ENCODE results near the gene PRKCB. TPM values are rescaled to one million over a fixed set of nuclear protein-coding genes. Genes with fewer than 3 reads are reported as not detected.

The PRKCB gene
- total and polyA plus RNA-seq, 2 experiments from 2014 or later, result 0.70 to 0.92 TPM

GRCh38 chr16:23960081-23960885, 124.5 kb downstream of the PRKCB start:
- Histone ChIP-seq H2AFZ (no peak overlapping the region), H3K36me3 (replicated peaks; ENCODE audit: insufficient read depth, low read depth) (no peaks in the 10 kb centered on the region), H3K9me3 (ENCODE audit: low read depth) (no peaks in the 10 kb centered on the region), H3K4me2 (no peak overlapping the region), H3K27ac (no peak overlapping the region), H3K27me3 (peaks cover 3% of the 10 kb centered on the region), H3K9me2 (replicated peaks; ENCODE audit: insufficient read depth) (no peaks in the 10 kb centered on the region), H4K20me1 (ENCODE audit: insufficient read depth, poor library complexity, severe bottlenecking) (no peaks in the 10 kb centered on the region), H3K4me3 (no peak overlapping the region), H3K79me2 (no peaks in the 10 kb centered on the region), H3K4me1 (ENCODE audit: insufficient read depth) (no peaks in the 10 kb centered on the region)
- DNase-seq (ENCODE audit: low spot score), result no peak
- no peak for TF ChIP-seq EZH2phosphoT487 (IDR thresholded peaks at IDR 0.05; ENCODE audit: low read depth, severe bottlenecking, unreplicated experiment)
- no peak for TF ChIP-seq CTCF (IDR thresholded peaks at IDR 0.05; ENCODE audit: poor library complexity)
- no peak for TF ChIP-seq EZH2 (IDR thresholded peaks at IDR 0.05; ENCODE audit: borderline replicate concordance)
- 83% methylated on average over 5 of the region's 5 CpGs for WGBS (ENCODE audit: low lambda C conversion rate, missing lambda C conversion rate)

GRCh38 chr16:23962001-23962400, 126.2 kb downstream of the PRKCB start:
- Histone ChIP-seq H3K27me3 (no peaks in the 10 kb centered on the region), H3K4me1 (ENCODE audit: insufficient read depth) (no peaks in the 10 kb centered on the region), H3K4me2 (no peak overlapping the region), H3K27ac (no peak overlapping the region), H3K79me2 (no peaks in the 10 kb centered on the region), H3K4me3 (no peak overlapping the region), H4K20me1 (ENCODE audit: insufficient read depth, poor library complexity, severe bottlenecking) (no peaks in the 10 kb centered on the region), H3K9me3 (ENCODE audit: low read depth) (no peaks in the 10 kb centered on the region), H3K36me3 (replicated peaks; ENCODE audit: insufficient read depth, low read depth) (no peaks in the 10 kb centered on the region), H2AFZ (no peak overlapping the region), H3K9me2 (replicated peaks; ENCODE audit: insufficient read depth) (no peaks in the 10 kb centered on the region)
- 75% methylated on average over 5 of the region's 5 CpGs for WGBS (ENCODE audit: low lambda C conversion rate, missing lambda C conversion rate)
- DNase-seq (ENCODE audit: low spot score), result no peak
- TF ChIP-seq EZH2phosphoT487 (IDR thresholded peaks at IDR 0.05; ENCODE audit: low read depth, severe bottlenecking, unreplicated experiment) (no peak), EZH2 (IDR thresholded peaks at IDR 0.05; ENCODE audit: borderline replicate concordance) (no peak), CTCF (IDR thresholded peaks at IDR 0.05; ENCODE audit: poor library complexity) (no peak)

GRCh38 chr16:23964136-23964535, 128.4 kb downstream of the PRKCB start:
- H3K27ac ChIP-seq, result no peak overlapping the region
- WGBS (ENCODE audit: low lambda C conversion rate, missing lambda C conversion rate), result 90% methylated on average over 3 of the region's 3 CpGs

More at GRCh38 chr16:23964136-23964535, 128.4 kb downstream of the PRKCB start:
- Histone ChIP-seq H4K20me1 (ENCODE audit: insufficient read depth, poor library complexity, severe bottlenecking) (no peaks in the 10 kb centered on the region), H2AFZ (no peak overlapping the region), H3K9me3 (ENCODE audit: low read depth) (no peaks in the 10 kb centered on the region), H3K9me2 (replicated peaks; ENCODE audit: insufficient read depth) (no peaks in the 10 kb centered on the region), H3K27me3 (no peaks in the 10 kb centered on the region), H3K79me2 (no peaks in the 10 kb centered on the region), H3K4me1 (ENCODE audit: insufficient read depth) (no peaks in the 10 kb centered on the region), H3K36me3 (replicated peaks; ENCODE audit: insufficient read depth, low read depth) (no peaks in the 10 kb centered on the region), H3K4me2 (no peak overlapping the region), H3K4me3 (no peak overlapping the region)
- DNase-seq (ENCODE audit: low spot score), result no peak
- TF ChIP-seq EZH2 (IDR thresholded peaks at IDR 0.05; ENCODE audit: borderline replicate concordance) (no peak), EZH2phosphoT487 (IDR thresholded peaks at IDR 0.05; ENCODE audit: low read depth, severe bottlenecking, unreplicated experiment) (no peak), CTCF (IDR thresholded peaks at IDR 0.05; ENCODE audit: poor library complexity) (no peak)
